Heart left ventricle (tissue), 16 donors: ENCODE measurements around the gene IFNGR2. TPM values are rescaled to one million over a fixed set of nuclear protein-coding genes. Genes with fewer than 3 reads are reported as not detected.

Experiments used
- ATAC-seq, 4 donors: fragments of 200-7000 bp; cut with Tn5 transposase; one replicate each; pipeline ENCODE4 v1.9.1; 2020 to 2022; ENCODE audit warnings: moderate library complexity in 4 of 4, mild to moderate bottlenecking in 3 of 4, moderate number of reproducible peaks in 1 of 4
- DNase-seq, 5 donors: peaks; one replicate each; pipeline ENCODE4 v3.0.0-alpha.2; 2020
- H3K27ac ChIP-seq, 12 donors: fragments of 200-600 bp; sonication (generic) in 4 of 12; one replicate each; pipeline versions ENCODE4 v1.5.0 to v1.8.0; 2016 to 2022; ENCODE audit warnings: mild to moderate bottlenecking in 2 of 12
- H3K27me3 ChIP-seq, 9 donors: fragments of 200-600 bp; sonication (generic) in 2 of 9; one replicate each; pipeline versions ENCODE4 v1.5.1 to v1.8.0; 2016 to 2022; ENCODE audit warnings: mild to moderate bottlenecking in 3 of 9
- H3K36me3 ChIP-seq, 9 donors: fragments of 200-600 bp; sonication (generic) in 2 of 9; one replicate each; pipeline versions ENCODE4 v1.5.0 to v1.8.0; 2018 to 2022; ENCODE audit warnings: mild to moderate bottlenecking in 2 of 9
- H3K4me1 ChIP-seq, 12 donors: fragments of 200-600 bp; sonication (generic) in 4 of 12; one replicate each; pipeline versions ENCODE4 v1.5.0 to v1.8.0; 2016 to 2022; ENCODE audit warnings: mild to moderate bottlenecking in 3 of 12
- H3K4me3 ChIP-seq, 12 donors: fragments of 200-600 bp; sonication (generic) in 4 of 12; one replicate each; pipeline versions ENCODE4 v1.5.0 to v1.8.0; 2017 to 2022; ENCODE audit warnings: mild to moderate bottlenecking in 9 of 12, moderate library complexity in 4 of 12
- H3K9me3 ChIP-seq, 12 donors: fragments of 200-600 bp; sonication (generic) in 4 of 12; one replicate each; pipeline versions ENCODE4 v1.5.0 to v1.8.0; 2016 to 2022; ENCODE audit warnings: mild to moderate bottlenecking in 1 of 12
- CTCF ChIP-seq, 12 donors: fragments of 200-600 bp; sonication (generic) in 4 of 12; IDR thresholded peaks; one replicate each; pipeline versions ENCODE4 v1.5.0 to v1.8.0; 2018 to 2022; ENCODE audit warnings: antibody characterized with exemption in 12 of 12, mild to moderate bottlenecking in 5 of 12
- POLR2A ChIP-seq, 2 donors: fragments of 450-650 bp; IDR thresholded peaks; one replicate each; pipeline ENCODE4 v1.6.1; 2017; ENCODE audit warnings: antibody characterized with exemption in 2 of 2, mild to moderate bottlenecking in 2 of 2, moderate library complexity in 2 of 2
- WGBS, 4 donors: extraction: QIAGEN DNeasy Blood & Tissue Kit in 2 of 4; methylation state at CpG; one replicate each; pipeline versions ENCODE4 v1.1.5 to v1.1.7; 2013 to 2018; 5-methylcytosine and 5-hydroxymethylcytosine counted together
- intact Hi-C, 10 donors: fragments of 100-400 bp; cut with DNase I; formaldehyde crosslinking; loops; one replicate each; pipeline versions ENCODE4 v1.11.1 to v1.14.2; 2022
- polyA plus RNA-seq, 2 donors: library from polyadenylated mRNA; stranded (reverse); fragments of 200-250 nt; gene quantifications; one replicate each; pipeline ENCODE4 v1.2.3, GENCODE V29; 2013
- total RNA-seq, 9 donors: library from RNA; depleted of rRNA in 2 of 9; stranded (reverse); fragments of >200 nt in 2 of 9; fragmentation: NEBNext Ultra II Directional in 3 of 9; extraction: Animal tissue kit (Norgen Biotek cat#: 25700) in 3 of 9; gene quantifications; one replicate each; pipeline versions ENCODE4 v1.1.0 to v1.2.4, GENCODE V29; 2016 to 2023
- donor health status: ischemic (EF 13 %, LVEDD 7.1; RV severe dilation, severe dysfunction).
- donor health status: healthy with polysubstance abuse.
- donor health status: DM: no; HTN: yes; CAD: no.
- donor health status: DM: no; HTN: no; CAD: no.
- donor health status: ischemic (EF 25% LVEDD 6.9; RV normal size, moderate dysfunction).
- donor health status: ischemic (EF 25% LVEDD 5.7; RV mildly dilated, moderate dysfunction).
- donor health status: healthy.
- donor health status: DM: yes; HTN: yes; CAD: no.
- donor health status: ischemic (EF 35%, LVEDD 5.7; RV mildly dilated, moderate dysfunction).
- donor health status: nonischemic (EF 11% LVEDD 7.7; RV severe dilation, severe dysfunction).
- donor health status: DM: yes; HTN: yes; CAD: no.
- donor health status: PGD.
- donor health status: ischemic (EF 29% LVEDD 5.4; RV normal size, mild dysfunction).
- donor health status: nonischemic (EF 23%, LVEDD 6.1; RV moderate dilation, normal function).

The IFNGR2 gene
- total and polyA plus RNA-seq, 11 donors = 25.1 to 83.3 (median 33.5) TPM

GRCh38 chr21:33393348-33393747 is 9.9 kb upstream of the IFNGR2 start:
- intact Hi-C loops = no loop called here
- no peaks in the 10 kb centered on the region for H3K36me3 ChIP-seq
- WGBS, 4 donors = 66 to 78% (median 71%) methylated on average over 5 of the region's 5 CpGs
- H3K4me1 ChIP-seq = peaks cover 0 to 78% (median 0%) of the 10 kb centered on the region in 12 donors
- H3K27ac ChIP-seq = peak overlapping the region in 1 of 12 donors; percentile 72
- no peak for TF ChIP-seq POLR2A (IDR thresholded peaks at IDR 0.05)
- TF ChIP-seq CTCF (IDR thresholded peaks at IDR 0.05) = no peak
- ATAC-seq (no peak), DNase-seq (no peak)
- no peaks in the 10 kb centered on the region for H3K9me3 ChIP-seq
- no peak overlapping the region for H3K4me3 ChIP-seq
- H3K27me3 ChIP-seq = no peaks in the 10 kb centered on the region

GRCh38 chr21:33394260-33394659 is 9.0 kb upstream of the IFNGR2 start:
- intact Hi-C loops = no loop called here
- WGBS, 4 donors = 88 to 91% (median 89%) methylated on average over 8 of the region's 8 CpGs

GRCh38 chr21:33395891-33396331 is 7.3 kb upstream of the IFNGR2 start:
- no peak overlapping the region for H3K4me3 ChIP-seq
- 80 to 93% (median 85%) methylated on average over 6 of the region's 6 CpGs for WGBS, 4 donors
- H3K27ac ChIP-seq = peak overlapping the region in 2 of 12 donors; percentile 16 to 29
- TF ChIP-seq POLR2A (IDR thresholded peaks at IDR 0.05) (no peak), CTCF (IDR thresholded peaks at IDR 0.05) (no peak)
- peaks cover 0 to 85% (median 0%) of the 10 kb centered on the region in 12 donors for H3K4me1 ChIP-seq
- no peaks in the 10 kb centered on the region for H3K27me3 ChIP-seq
- no peaks in the 10 kb centered on the region for H3K36me3 ChIP-seq
- H3K9me3 ChIP-seq = no peaks in the 10 kb centered on the region
- ATAC-seq (no peak), DNase-seq (no peak)
- intact Hi-C loops = no loop called here

More at GRCh38 chr21:33394260-33394659, 9.0 kb upstream of the IFNGR2 start:
- no peaks in the 10 kb centered on the region for H3K27me3 ChIP-seq
- peak overlapping the region in 1 of 12 donors; percentile 72 for H3K27ac ChIP-seq
- peaks cover 0 to 74% (median 0%) of the 10 kb centered on the region in 12 donors for H3K4me1 ChIP-seq
- H3K4me3 ChIP-seq = no peak overlapping the region
- no peaks in the 10 kb centered on the region for H3K36me3 ChIP-seq
- peak in 4 of 5 donors; percentile 29 to 42 (median 34) for DNase-seq
- H3K9me3 ChIP-seq = no peaks in the 10 kb centered on the region
- peak; percentile 44 to 73 (median 63) for ATAC-seq
- TF ChIP-seq CTCF (IDR thresholded peaks at IDR 0.05) (no peak), POLR2A (IDR thresholded peaks at IDR 0.05) (no peak)

- H3K9me3 ChIP-seq = no peaks in the 10 kb centered on the region
- intact Hi-C loops = no loop called here
- H3K36me3 ChIP-seq = no peaks in the 10 kb centered on the region
- TF ChIP-seq POLR2A (IDR thresholded peaks at IDR 0.05) (no peak), CTCF (IDR thresholded peaks at IDR 0.05) (no peak)
- DNase-seq = no peak
- ATAC-seq = no peak
- no peak overlapping the region for H3K4me3 ChIP-seq
- H3K27ac ChIP-seq = peak overlapping the region in 7 of 12 donors; percentile 41 to 67 (median 63)
- H3K4me1 ChIP-seq = peaks cover 0 to 85% (median 0%) of the 10 kb centered on the region in 12 donors
- WGBS, 4 donors = 72 to 89% (median 85%) methylated on average over 6 of the region's 6 CpGs
- no peaks in the 10 kb centered on the region for H3K27me3 ChIP-seq
Observed at GRCh38 chr21:33396436-33396835, 6.8 kb upstream of the IFNGR2 start.
